ENCODE results near the gene TRNT1.
A peak's percentile ranks its signal among the peaks of the same experiment; 100 is the strongest.

The TRNT1 gene

GRCh38 chr3:3126477-3127431 lies at the start of gene TRNT1:
TSS of gene TRNT1 (plus strand) at chr3:3126940. CDS start at chr3:3129041, 2,101 bp downstream.
- CTCF ChIA-PET = no interaction called here
- POLR2A ChIA-PET = no interaction called here
- no peak for TF ChIP-seq SUZ12 (IDR thresholded peaks at IDR 0.05)
- TF ChIP-seq L3MBTL2 (conservative IDR thresholded peaks at IDR 0.05) = peak; percentile 88; the same call in 1 of the 2 replicates
- TF ChIP-seq ELF4 (IDR thresholded peaks at IDR 0.05) = peak; percentile 87
- DNase-seq (ENCODE audit: extremely low spot score) = peak; percentile 86

DNA sequence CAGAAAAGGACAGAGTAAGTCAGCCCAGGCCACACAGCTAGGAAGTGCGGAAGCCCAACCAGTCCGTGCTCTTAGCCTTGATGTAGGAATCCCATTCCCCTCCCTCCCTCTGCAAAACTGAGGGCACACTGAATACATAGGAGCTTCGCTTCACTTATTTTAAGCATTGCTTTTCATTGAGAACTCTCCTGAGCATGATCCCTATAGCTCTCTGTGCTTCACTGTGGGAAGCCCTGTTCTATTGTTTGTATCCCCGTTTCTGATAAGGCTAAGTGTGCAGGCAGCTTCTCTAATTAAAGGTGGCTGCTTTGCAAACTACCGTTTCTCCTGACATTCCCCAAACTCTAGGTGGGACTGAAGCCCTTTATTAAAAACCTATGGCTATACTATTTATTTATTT lies 46.4 kb upstream of the TRNT1 start:
- POLR2A ChIA-PET = no interaction called here
- DNase-seq (ENCODE audit: extremely low spot score) = no peak
- TF ChIP-seq FOXA1 (IDR thresholded peaks at IDR 0.05) (no peak), SP1 (IDR thresholded peaks at IDR 0.05) (no peak)
- CTCF ChIA-PET = interaction anchor here (0.6 kb wide), 1 partner anchor 1631 kb away, joined by 3 read pairs; no protein-coding TSS in a partner anchor

DNA sequence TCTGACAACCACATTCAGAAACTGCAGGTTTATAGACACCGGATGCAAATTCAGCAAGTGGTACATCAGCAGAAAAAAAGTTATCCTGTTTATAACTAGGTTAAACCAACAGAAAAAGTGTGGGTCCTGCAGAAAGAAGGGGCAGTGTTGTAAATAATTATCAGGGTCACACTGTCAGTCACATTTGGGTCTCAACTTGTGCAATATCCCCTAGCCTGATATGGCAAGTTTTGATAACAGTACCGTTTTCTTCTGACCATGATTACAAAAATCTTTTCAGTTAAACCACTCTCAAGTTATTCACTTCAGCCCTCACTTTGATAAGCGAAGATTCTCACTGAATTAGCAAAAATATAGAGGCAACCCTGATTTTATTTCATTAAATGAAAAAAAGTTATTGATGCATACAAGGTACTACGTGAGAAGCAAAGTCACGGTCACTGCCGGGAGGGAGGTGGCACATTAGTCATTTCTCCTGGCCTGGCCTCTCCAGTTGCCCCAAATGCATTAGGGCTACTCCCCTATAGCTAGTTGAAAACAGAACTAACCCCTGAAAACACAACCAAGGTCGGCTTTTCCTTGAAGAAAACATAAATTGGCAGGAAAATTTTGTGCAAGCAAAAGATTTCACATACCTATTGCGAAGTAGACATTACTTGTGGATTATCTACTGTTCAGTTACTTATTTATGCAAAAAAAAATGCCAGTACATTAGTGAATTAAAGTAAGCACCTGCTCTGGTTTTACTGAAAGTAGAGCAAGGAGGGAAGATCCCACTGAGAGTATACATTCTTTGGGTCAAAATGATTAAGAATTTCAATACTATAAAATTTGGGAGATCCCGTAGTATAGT lies 45.1 kb upstream of the TRNT1 start:
- ChIA-PET POLR2A (no interaction called here), CTCF (no interaction called here)
- DNase-seq (ENCODE audit: extremely low spot score) = no peak
- TF ChIP-seq FOXK2 (IDR thresholded peaks at IDR 0.05) (no peak), CTBP1 (IDR thresholded peaks at IDR 0.05; ENCODE audit: borderline replicate concordance) (no peak), SUZ12 (IDR thresholded peaks at IDR 0.05) (no peak), FOXA1 (IDR thresholded peaks at IDR 0.05) (no peak), PKNOX1 (IDR thresholded peaks at IDR 0.05) (no peak)

GRCh38 chr3:3082234-3082924 lies 44.4 kb upstream of the TRNT1 start:
- ChIA-PET POLR2A (no interaction called here), CTCF (no interaction called here)
- TF ChIP-seq ZNF384 (IDR thresholded peaks at IDR 0.05) (no peak), HDGF (IDR thresholded peaks at IDR 0.05; ENCODE audit: borderline replicate concordance) (no peak), CTBP1 (IDR thresholded peaks at IDR 0.05; ENCODE audit: borderline replicate concordance) (no peak), BHLHE40 (IDR thresholded peaks at IDR 0.05; ENCODE audit: borderline replicate concordance) (no peak), LEF1 (IDR thresholded peaks at IDR 0.05; ENCODE audit: borderline replicate concordance) (no peak), FOXM1 (IDR thresholded peaks at IDR 0.05; ENCODE audit: borderline replicate concordance) (no peak), L3MBTL2 (conservative IDR thresholded peaks at IDR 0.05) (no peak), NFRKB (IDR thresholded peaks at IDR 0.05) (no peak), FOXK2 (IDR thresholded peaks at IDR 0.05) (no peak), PKNOX1 (IDR thresholded peaks at IDR 0.05) (no peak), SP1 (IDR thresholded peaks at IDR 0.05) (no peak), TARDBP (IDR thresholded peaks at IDR 0.05) (no peak), SUZ12 (IDR thresholded peaks at IDR 0.05) (no peak), ARNT (IDR thresholded peaks at IDR 0.05) (no peak), FOXA1 (IDR thresholded peaks at IDR 0.05) (no peak), ELF4 (IDR thresholded peaks at IDR 0.05) (no peak)
- DNase-seq (ENCODE audit: extremely low spot score) = no peak

DNA sequence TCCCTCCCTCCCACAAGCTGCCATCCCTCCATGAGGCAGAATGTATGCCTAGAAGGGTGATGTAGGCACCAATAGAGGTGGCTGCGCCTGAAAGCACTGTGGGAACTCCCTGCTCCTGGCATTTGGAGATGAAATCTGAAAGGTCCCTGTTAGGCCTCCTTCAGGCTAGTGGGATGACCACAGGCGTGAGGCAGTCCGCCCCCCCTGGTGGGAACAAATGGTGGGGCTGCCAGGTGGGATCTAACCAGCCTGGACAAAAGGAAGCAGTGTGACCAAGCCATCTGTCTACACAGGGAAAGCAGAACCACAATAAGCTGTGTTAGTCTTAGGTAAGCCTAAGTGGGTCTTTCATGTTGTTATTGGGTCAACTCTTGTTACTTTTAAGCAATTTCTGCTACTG lies 41.9 kb upstream of the TRNT1 start:
- DNase-seq (ENCODE audit: extremely low spot score) = no peak
- ChIA-PET POLR2A (no interaction called here), CTCF (no interaction called here)
- no peak for TF ChIP-seq FOXA1 (IDR thresholded peaks at IDR 0.05)
- no peak for TF ChIP-seq FOXK2 (IDR thresholded peaks at IDR 0.05)
- TF ChIP-seq SP1 (IDR thresholded peaks at IDR 0.05) = no peak
- no peak for TF ChIP-seq FOXM1 (IDR thresholded peaks at IDR 0.05; ENCODE audit: borderline replicate concordance)
- no peak for TF ChIP-seq BHLHE40 (IDR thresholded peaks at IDR 0.05; ENCODE audit: borderline replicate concordance)
- no peak for TF ChIP-seq ZNF384 (IDR thresholded peaks at IDR 0.05)
- TF ChIP-seq L3MBTL2 (conservative IDR thresholded peaks at IDR 0.05) = no peak
- TF ChIP-seq LEF1 (IDR thresholded peaks at IDR 0.05; ENCODE audit: borderline replicate concordance) = no peak
- TF ChIP-seq TARDBP (IDR thresholded peaks at IDR 0.05) = no peak
- no peak for TF ChIP-seq PKNOX1 (IDR thresholded peaks at IDR 0.05)
- no peak for TF ChIP-seq ELF4 (IDR thresholded peaks at IDR 0.05)
- TF ChIP-seq CTBP1 (IDR thresholded peaks at IDR 0.05; ENCODE audit: borderline replicate concordance) = no peak
- TF ChIP-seq HDGF (IDR thresholded peaks at IDR 0.05; ENCODE audit: borderline replicate concordance) = no peak
- no peak for TF ChIP-seq NFRKB (IDR thresholded peaks at IDR 0.05)
- no peak for TF ChIP-seq ARNT (IDR thresholded peaks at IDR 0.05)
- no peak for TF ChIP-seq SUZ12 (IDR thresholded peaks at IDR 0.05)

DNA sequence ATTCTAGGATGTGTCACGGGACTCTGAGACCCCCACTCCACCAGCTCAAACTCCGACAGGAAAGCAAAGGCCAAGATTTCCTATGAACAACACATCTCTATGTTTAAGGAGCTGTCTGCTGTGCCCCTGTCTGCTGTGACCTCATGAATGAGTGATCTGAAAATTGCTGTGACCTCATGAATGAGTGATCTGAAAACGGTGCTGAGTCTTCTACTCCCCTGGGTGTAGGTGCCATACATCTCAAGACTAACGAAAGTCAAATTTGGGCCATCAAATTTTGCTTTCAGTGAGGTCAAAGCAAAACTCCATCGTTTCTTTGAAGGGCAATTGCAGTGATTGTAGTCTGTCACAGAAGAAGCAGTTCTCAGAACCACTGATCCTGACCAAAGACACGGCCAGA lies 41.0 kb upstream of the TRNT1 start:
- TF ChIP-seq SUZ12 (IDR thresholded peaks at IDR 0.05) (no peak), FOXM1 (IDR thresholded peaks at IDR 0.05; ENCODE audit: borderline replicate concordance) (no peak), ZNF384 (IDR thresholded peaks at IDR 0.05) (no peak)
- ChIA-PET CTCF (no interaction called here), POLR2A (no interaction called here)
- no peak for DNase-seq (ENCODE audit: extremely low spot score)

All from HEK293T (cell line).